HL-60 (cell line): ENCODE data around the gene CCDC83.

ENCODE experiments used
- DNase-seq, 2 experiments: peaks; one replicate each; pipeline ENCODE4 v3.0.0-alpha.2; 2010 to 2020; ENCODE audit warnings: low read depth in 1 of 2, low spot score in 1 of 2
- H3K27ac ChIP-seq: fragments of 250-450 bp; sonication (Bioruptor Pico); replicated peaks from 2 replicates; pipeline ENCODE4 v1.5.1; 2020; ENCODE audit warnings: mild to moderate bottlenecking, moderate library complexity
- H3K27me3 ChIP-seq: fragments of 250-450 bp; sonication (Bioruptor Pico); 2 replicates; pipeline ENCODE4 v1.5.1; 2021; ENCODE audit warnings: mild to moderate bottlenecking, moderate library complexity; ENCODE audit not compliant: insufficient read depth, poor library complexity, severe bottlenecking
- H3K4me3 ChIP-seq: replicated peaks from 2 replicates; pipeline ENCODE4 v1.5.1; 2011; ENCODE audit warnings: mild to moderate bottlenecking, control low read depth, low read length; ENCODE audit not compliant: insufficient read depth
- CTCF ChIP-seq: IDR thresholded peaks from one replicate; pipeline ENCODE4 v1.5.1; 2011; ENCODE audit warnings: low read length, control low read depth, inconsistent platforms; ENCODE audit not compliant: insufficient read depth
- GABPA ChIP-seq: IDR thresholded peaks from 2 replicates; pipeline ENCODE4 v1.6.1; 2012; ENCODE audit warnings: low read depth
- POLR2AphosphoS5 ChIP-seq: IDR thresholded peaks from 2 replicates; pipeline ENCODE4 v1.6.1; 2012; ENCODE audit warnings: low read depth
- REST ChIP-seq: IDR thresholded peaks from 2 replicates; pipeline ENCODE4 v1.6.1; 2012; ENCODE audit warnings: low read depth; ENCODE audit not compliant: insufficient replicate concordance
- SPI1 ChIP-seq: IDR thresholded peaks from 2 replicates; pipeline ENCODE4 v1.6.1; 2012; ENCODE audit warnings: low read depth, mild to moderate bottlenecking, borderline replicate concordance

The CCDC83 gene

DNA sequence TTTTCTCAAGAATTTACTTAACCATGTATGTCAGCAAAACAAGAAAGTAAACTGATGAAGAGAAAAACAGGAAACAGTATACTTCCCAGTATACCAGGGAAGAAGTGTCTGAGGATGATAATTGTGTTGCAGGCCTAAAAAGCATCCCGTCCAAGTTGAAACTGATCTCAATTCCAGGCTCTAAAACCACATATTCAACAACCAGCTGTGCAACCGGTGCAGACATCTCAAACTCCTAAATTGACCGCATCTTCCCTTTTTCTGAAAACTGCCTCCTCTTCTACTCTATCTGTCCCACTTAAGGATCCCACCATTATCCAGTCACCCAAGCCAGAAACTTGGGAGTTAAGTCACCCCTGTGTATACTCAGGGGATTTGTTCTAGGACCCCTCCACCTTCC, 47.2 kb downstream of the CCDC83 start:
- Histone ChIP-seq H3K4me3 (no peak overlapping the region), H3K27me3 (no peaks in the 10 kb centered on the region), H3K27ac (no peak overlapping the region)
- TF ChIP-seq CTCF (no peak), SPI1 (peak; percentile 51; the same call in 1 of the 2 replicates), REST (no peak), POLR2AphosphoS5 (peak; percentile 56)
- peak in 1 of 2 experiments; percentile 75 for DNase-seq

DNA sequence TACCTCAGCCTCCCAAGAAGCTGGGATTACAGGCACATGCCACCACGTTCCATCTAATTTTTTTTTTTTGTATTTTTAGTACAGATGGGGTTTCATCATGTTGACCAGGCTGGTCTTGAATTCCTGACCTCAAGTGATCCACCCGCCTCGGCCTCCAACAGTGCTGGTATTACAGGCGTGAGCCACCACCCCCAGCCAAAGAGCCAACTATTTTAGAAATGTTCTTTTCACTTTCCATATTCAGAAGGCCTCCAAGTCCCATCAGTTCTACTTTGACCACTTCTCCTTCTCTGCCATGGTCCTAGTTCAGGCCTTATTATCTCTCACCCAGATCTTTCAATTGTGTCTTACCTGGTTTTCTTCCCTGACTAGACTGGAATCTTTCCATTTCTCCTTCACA, 48.2 kb downstream of the CCDC83 start:
- DNase-seq: peak in 1 of 2 experiments; percentile 8
- Histone ChIP-seq H3K27ac (no peak overlapping the region), H3K4me3 (no peak overlapping the region), H3K27me3 (no peaks in the 10 kb centered on the region)
- TF ChIP-seq SPI1 (no peak; the same call in 1 of the 2 replicates), REST (no peak), GABPA (no peak), CTCF (no peak)

DNA sequence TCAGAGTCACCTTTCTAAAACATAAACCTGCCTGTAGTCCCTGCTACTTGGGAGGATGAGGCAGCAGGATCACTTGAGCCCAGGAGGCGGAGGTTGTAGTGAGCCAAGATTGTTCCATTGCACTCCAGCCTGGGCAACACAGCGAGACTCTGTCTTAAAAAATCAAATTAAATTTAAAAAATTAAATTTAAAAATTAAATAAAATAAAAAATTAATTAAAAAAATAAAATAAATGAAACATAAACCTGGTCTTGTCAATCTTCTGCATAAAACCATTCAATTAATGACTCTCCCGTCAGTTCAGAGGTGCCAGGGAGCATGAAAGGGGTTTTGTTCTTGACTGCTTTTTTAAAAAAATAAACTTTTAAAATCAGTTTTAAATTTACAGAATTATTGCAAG, 48.6 kb downstream of the CCDC83 start:
- DNase-seq: no peak
- no peak for TF ChIP-seq CTCF
- TF ChIP-seq SPI1: no peak
- TF ChIP-seq POLR2AphosphoS5: no peak
- TF ChIP-seq REST: no peak
- TF ChIP-seq GABPA: no peak
- Histone ChIP-seq H3K27ac (no peak overlapping the region), H3K4me3 (no peak overlapping the region), H3K27me3 (no peaks in the 10 kb centered on the region)
